ENCODE results near the gene SHMT2. TPM values are rescaled to one million over a fixed set of nuclear protein-coding genes. Genes with fewer than 3 reads are reported as not detected.

The SHMT2 gene
- total RNA-seq, 1 donor from 2014 or later, result 178 TPM

Other genes starting within 250 kb of the SHMT2 start
- gene ZBTB39, start 223.2 kb upstream of the SHMT2 start, total RNA-seq, result 8.8 and 9.5 TPM in 2 replicates
- not detected in 2 replicates for gene TAC3, start 213.2 kb upstream of the SHMT2 start, total RNA-seq
- gene MYO1A, start 179.6 kb upstream of the SHMT2 start, total RNA-seq, result 0.64 and 1.2 TPM in 2 replicates
- gene NEMP1, start 150.9 kb upstream of the SHMT2 start, total RNA-seq, result 48.4 and 50.4 TPM in 2 replicates
- 11.0 and 11.9 TPM in 2 replicates for gene NAB2, start 140.6 kb upstream of the SHMT2 start, total RNA-seq
- 193 and 194 TPM in 2 replicates for gene STAT6, start 118.3 kb upstream of the SHMT2 start, total RNA-seq
- gene LRP1, start 101.2 kb upstream of the SHMT2 start, total RNA-seq, result 0.57 and 0.91 TPM in 2 replicates
- not detected in 2 replicates for gene LRP1-AS, start 82.1 kb upstream of the SHMT2 start, total RNA-seq
- 0.43 and 1.0 TPM in 2 replicates for gene NXPH4, start 12.9 kb upstream of the SHMT2 start, total RNA-seq
- gene STAC3, start 21.5 kb downstream of the SHMT2 start, total RNA-seq, result 8.8 and 9.1 TPM in 2 replicates
- 65.1 and 67.2 TPM in 2 replicates for gene R3HDM2, start 201.3 kb downstream of the SHMT2 start, total RNA-seq
- not detected in 2 replicates for gene INHBC, start 205.1 kb downstream of the SHMT2 start, total RNA-seq
- not detected in 2 replicates for gene INHBE, start 225.6 kb downstream of the SHMT2 start, total RNA-seq
- 1.8 and 2.2 TPM in 2 replicates for gene GLI1, start 230.1 kb downstream of the SHMT2 start, total RNA-seq

Data from T-helper 2 cell treated with Interferon-gamma antibody and Interleukin-4, amounts not matched to agents 100 ng/mL and 5 ng/mL, for 36 hours (primary cell).